ENCODE measurements around the gene TAF10.

DNA sequence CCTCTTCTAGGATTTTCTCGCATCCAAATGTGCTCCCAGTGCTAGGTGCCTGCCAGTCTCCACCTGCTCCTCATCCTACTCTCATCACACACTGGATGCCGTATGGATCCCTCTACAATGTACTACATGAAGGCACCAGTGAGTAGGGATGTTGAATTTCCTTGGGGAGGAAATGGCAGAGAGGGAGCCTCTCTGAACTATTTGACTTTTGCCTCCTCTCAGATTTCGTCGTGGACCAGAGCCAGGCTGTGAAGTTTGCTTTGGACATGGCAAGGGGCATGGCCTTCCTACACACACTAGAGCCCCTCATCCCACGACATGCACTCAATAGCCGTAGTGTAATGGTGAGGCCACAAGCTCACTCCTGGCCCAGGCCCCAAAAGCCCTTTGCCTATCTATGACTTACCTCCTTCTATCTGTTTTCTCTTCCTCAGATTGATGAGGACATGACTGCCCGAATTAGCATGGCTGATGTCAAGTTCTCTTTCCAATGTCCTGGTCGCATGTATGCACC lies 2.5 kb downstream of the TAF10 start:
- TF ChIP-seq CTCF (IDR thresholded peaks at IDR 0.05), result no peak
- no peak for TF ChIP-seq POLR2A (IDR thresholded peaks at IDR 0.05)

All from right lobe of liver (tissue), 4 donors.